BLaER1 treated with 17β-estradiol and CSF1 and Interleukin-3, amounts not matched to agents 10 nM and 100 nM (cell line): ENCODE data around the gene OPCML.

Experiments used
- H3K27ac ChIP-seq, 11 experiments: shearing (Covaris generic); formaldehyde crosslinking; 2 replicates each; pipeline ENCODE4 v1.8.1; 2022
- H3K27me3 ChIP-seq, 11 experiments: shearing (Covaris generic); formaldehyde crosslinking; 2 replicates each; pipeline ENCODE4 v1.8.1; 2022
- H3K36me3 ChIP-seq, 11 experiments: shearing (Covaris generic); formaldehyde crosslinking; 2 replicates each; pipeline ENCODE4 v1.8.1; 2022
- H3K4me1 ChIP-seq, 10 experiments: shearing (Covaris generic); formaldehyde crosslinking; 2 replicates each; pipeline ENCODE4 v1.8.1; 2022
- H3K4me2 ChIP-seq, 11 experiments: shearing (Covaris generic); formaldehyde crosslinking; 2 replicates each; pipeline ENCODE4 v1.8.1; 2022
- H3K4me3 ChIP-seq, 10 experiments: shearing (Covaris generic); formaldehyde crosslinking; 2 replicates each; pipeline ENCODE4 v1.8.1; 2022
- H3K9ac ChIP-seq, 11 experiments: shearing (Covaris generic); formaldehyde crosslinking; 2 replicates each; pipeline ENCODE4 v1.8.1; 2022
- H3K9me3 ChIP-seq, 11 experiments: shearing (Covaris generic); formaldehyde crosslinking; replicated peaks in 1 of 11; 2 replicates each; pipeline ENCODE4 v1.8.1; 2022
- H4K20me1 ChIP-seq, 11 experiments: shearing (Covaris generic); formaldehyde crosslinking; 2 replicates each; pipeline ENCODE4 v1.8.1; 2022
- Cebpa-rat ChIP-seq, 11 experiments: shearing (Covaris generic); IDR thresholded peaks; 2 replicates each; pipeline ENCODE4 v1.8.1; 2022

The OPCML gene

GRCh38 chr11:132901638-132902471, 630.4 kb downstream of the OPCML start:
- Histone ChIP-seq H4K20me1 (no peaks in the 10 kb centered on the region), H3K4me1 (peaks cover 10 to 15% (median 12%) of the 10 kb centered on the region in 10 experiments; a peak in 19 of 20 replicates), H3K27me3 (no peaks in the 10 kb centered on the region), H3K36me3 (no peaks in the 10 kb centered on the region), H3K9me3 (peaks cover 0 to 5% (median 0%) of the 10 kb centered on the region in 11 experiments; a peak in 3 of 22 replicates), H3K9ac (peak overlapping the region in 1 of 11 experiments; percentile 14; a peak in 1 of 22 replicates), H3K4me2 (peak overlapping the region; percentile 19 to 58 (median 43); a peak in 20 of 22 replicates), H3K27ac (no peak overlapping the region), H3K4me3 (no peak overlapping the region)
- TF ChIP-seq Cebpa-rat (IDR thresholded peaks at IDR 0.05), result no peak

- Histone ChIP-seq H3K4me2 (no peak overlapping the region), H3K9me3 (peaks cover 0 to 5% (median 0%) of the 10 kb centered on the region in 11 experiments; a peak in 5 of 22 replicates), H3K36me3 (no peaks in the 10 kb centered on the region), H3K4me3 (no peak overlapping the region), H3K9ac (no peak overlapping the region), H3K27me3 (no peaks in the 10 kb centered on the region), H3K27ac (no peak overlapping the region), H3K4me1 (peaks cover 10 to 15% (median 12%) of the 10 kb centered on the region in 10 experiments; a peak in 19 of 20 replicates), H4K20me1 (no peaks in the 10 kb centered on the region)
- TF ChIP-seq Cebpa-rat (IDR thresholded peaks at IDR 0.05), result no peak
Observed at GRCh38 chr11:132898676-132899075, 633.6 kb downstream of the OPCML start.

GRCh38 chr11:132898021-132898420, 634.3 kb downstream of the OPCML start:
- Histone ChIP-seq H3K27me3 (no peaks in the 10 kb centered on the region), H3K36me3 (no peaks in the 10 kb centered on the region), H3K27ac (no peak overlapping the region), H4K20me1 (no peaks in the 10 kb centered on the region), H3K9me3 (peaks cover 0 to 5% (median 0%) of the 10 kb centered on the region in 11 experiments; a peak in 4 of 22 replicates), H3K4me2 (no peak overlapping the region), H3K9ac (no peak overlapping the region), H3K4me1 (peaks cover 10 to 15% (median 12%) of the 10 kb centered on the region in 10 experiments; a peak in 19 of 20 replicates), H3K4me3 (no peak overlapping the region)
- TF ChIP-seq Cebpa-rat (IDR thresholded peaks at IDR 0.05), result no peak

- Histone ChIP-seq H3K27me3 (no peaks in the 10 kb centered on the region), H3K4me3 (no peak overlapping the region), H3K4me2 (no peak overlapping the region; a peak in 1 of 22 replicates), H3K36me3 (no peaks in the 10 kb centered on the region), H3K27ac (no peak overlapping the region), H3K9ac (no peak overlapping the region), H4K20me1 (no peaks in the 10 kb centered on the region), H3K9me3 (peaks cover 0 to 5% (median 0%) of the 10 kb centered on the region in 11 experiments; a peak in 4 of 22 replicates), H3K4me1 (no peaks in the 10 kb centered on the region)
- no peak for TF ChIP-seq Cebpa-rat (IDR thresholded peaks at IDR 0.05)
Observed at GRCh38 chr11:132895340-132895739, 637.0 kb downstream of the OPCML start.

GRCh38 chr11:132894606-132895005, 637.7 kb downstream of the OPCML start:
- no peak overlapping the region for H3K4me3 ChIP-seq
- H3K9ac ChIP-seq, result no peak overlapping the region
- H4K20me1 ChIP-seq, result no peaks in the 10 kb centered on the region
- H3K36me3 ChIP-seq, result no peaks in the 10 kb centered on the region
- H3K27ac ChIP-seq, result no peak overlapping the region
- H3K4me1 ChIP-seq, result no peaks in the 10 kb centered on the region
- no peak overlapping the region for H3K4me2 ChIP-seq
- no peaks in the 10 kb centered on the region for H3K27me3 ChIP-seq
- H3K9me3 ChIP-seq, result peaks cover 0 to 5% (median 0%) of the 10 kb centered on the region in 11 experiments; a peak in 4 of 22 replicates
- TF ChIP-seq Cebpa-rat (IDR thresholded peaks at IDR 0.05), result no peak

- no peaks in the 10 kb centered on the region for H3K27me3 ChIP-seq
- H3K9me3 ChIP-seq, result peaks cover 0 to 5% (median 0%) of the 10 kb centered on the region in 11 experiments; a peak in 4 of 22 replicates
- no peak overlapping the region for H3K4me3 ChIP-seq
- no peaks in the 10 kb centered on the region for H4K20me1 ChIP-seq
- no peak overlapping the region for H3K27ac ChIP-seq
- no peaks in the 10 kb centered on the region for H3K36me3 ChIP-seq
- no peak for TF ChIP-seq Cebpa-rat (IDR thresholded peaks at IDR 0.05)
- no peak overlapping the region for H3K9ac ChIP-seq
- no peak overlapping the region for H3K4me2 ChIP-seq
- H3K4me1 ChIP-seq, result peaks cover 4 to 9% (median 7%) of the 10 kb centered on the region in 10 experiments; a peak in 16 of 20 replicates
Observed at GRCh38 chr11:132892876-132893275, 639.4 kb downstream of the OPCML start.

GRCh38 chr11:132888226-132888625, 644.1 kb downstream of the OPCML start:
- no peak overlapping the region for H3K4me3 ChIP-seq
- peak overlapping the region in 10 of 11 experiments; percentile 8 to 71 (median 50); a peak in 19 of 22 replicates for H3K4me2 ChIP-seq
- TF ChIP-seq Cebpa-rat (IDR thresholded peaks at IDR 0.05), result no peak
- peaks cover 4 to 15% (median 10%) of the 10 kb centered on the region in 10 experiments; a peak in 16 of 20 replicates for H3K4me1 ChIP-seq
- H3K9me3 ChIP-seq, result 0 out of 22 replicates have a peak, but pooled peaks cover 0 to 3% (median 0%) of the 10 kb centered on the region in 11 experiments
- no peak overlapping the region for H3K9ac ChIP-seq
- no peaks in the 10 kb centered on the region for H3K27me3 ChIP-seq
- H3K36me3 ChIP-seq, result no peaks in the 10 kb centered on the region
- H3K27ac ChIP-seq, result no peak overlapping the region
- no peaks in the 10 kb centered on the region for H4K20me1 ChIP-seq

- Histone ChIP-seq H3K27ac (no peak overlapping the region), H3K4me1 (peaks cover 4 to 15% (median 10%) of the 10 kb centered on the region in 10 experiments; a peak in 16 of 20 replicates), H3K36me3 (no peaks in the 10 kb centered on the region), H3K27me3 (no peaks in the 10 kb centered on the region), H3K9me3 (no peaks in the 10 kb centered on the region), H4K20me1 (no peaks in the 10 kb centered on the region), H3K4me3 (no peak overlapping the region), H3K4me2 (no peak overlapping the region), H3K9ac (no peak overlapping the region)
- no peak for TF ChIP-seq Cebpa-rat (IDR thresholded peaks at IDR 0.05)
Observed at GRCh38 chr11:132886335-132886734, 646.0 kb downstream of the OPCML start.

- Histone ChIP-seq H4K20me1 (no peaks in the 10 kb centered on the region), H3K9me3 (0 out of 22 replicates have a peak, but pooled peaks cover 0 to 2% (median 0%) of the 10 kb centered on the region in 11 experiments), H3K4me3 (no peak overlapping the region), H3K4me2 (no peak overlapping the region), H3K36me3 (no peaks in the 10 kb centered on the region), H3K27ac (no peak overlapping the region), H3K27me3 (no peaks in the 10 kb centered on the region), H3K4me1 (peaks cover 3 to 9% (median 6%) of the 10 kb centered on the region in 10 experiments; a peak in 16 of 20 replicates), H3K9ac (no peak overlapping the region)
- TF ChIP-seq Cebpa-rat (IDR thresholded peaks at IDR 0.05), result no peak
Observed at GRCh38 chr11:132883241-132883640, 649.1 kb downstream of the OPCML start.
